Measurements from ENCODE around the gene KRTAP4-12. TPM values are rescaled to one million over a fixed set of nuclear protein-coding genes. Genes with fewer than 3 reads are reported as not detected.

Gene KRTAP4-12
- total RNA-seq, 1 donor from 2014 or later, result not detected

- H3K36me3 Mint-ChIP-seq, result peaks cover 4% of the 10 kb centered on the region
- H3K9me3 Mint-ChIP-seq, result no peaks in the 10 kb centered on the region
- H3K27ac Mint-ChIP-seq, result no peak overlapping the region
- DNase-seq (ENCODE audit: extremely low spot score, unreplicated experiment), result no peak
- no peaks in the 10 kb centered on the region for H3K4me1 Mint-ChIP-seq (ENCODE audit: unreplicated experiment)
- no peak for TF ChIP-seq CTCF (conservative IDR thresholded peaks at IDR 0.05)
- H3K4me3 Mint-ChIP-seq, result no peak overlapping the region
- H3K27me3 Mint-ChIP-seq, result peaks cover 4% of the 10 kb centered on the region
These were observed 47.2 kb downstream of the KRTAP4-12 start for GRCh38 chr17:41076788-41077187.

- H3K27ac Mint-ChIP-seq, result no peak overlapping the region
- H3K4me3 Mint-ChIP-seq, result no peak overlapping the region
- H3K27me3 Mint-ChIP-seq, result peaks cover 4% of the 10 kb centered on the region
- no peak for TF ChIP-seq CTCF (conservative IDR thresholded peaks at IDR 0.05)
- H3K9me3 Mint-ChIP-seq, result no peaks in the 10 kb centered on the region
- no peaks in the 10 kb centered on the region for H3K4me1 Mint-ChIP-seq (ENCODE audit: unreplicated experiment)
- DNase-seq (ENCODE audit: extremely low spot score, unreplicated experiment), result no peak
- H3K36me3 Mint-ChIP-seq, result no peaks in the 10 kb centered on the region
These were observed 50.3 kb downstream of the KRTAP4-12 start for GRCh38 chr17:41073676-41074075.

Other genes starting within 250 kb of the KRTAP4-12 start
- 13.0 and 41.9 TPM in 2 replicates for gene KRT20, start 238.9 kb downstream of the KRTAP4-12 start, total RNA-seq (ENCODE audit: low replicate concordance)
- gene KRT23, start 186.5 kb downstream of the KRTAP4-12 start, total RNA-seq (ENCODE audit: low replicate concordance), result 49.7 and 464 TPM in 2 replicates
- gene KRT39, start 157.2 kb downstream of the KRTAP4-12 start, total RNA-seq (ENCODE audit: low replicate concordance), result 0.70 and 1.0 TPM in 2 replicates
- gene KRT40, start 139.9 kb downstream of the KRTAP4-12 start, total RNA-seq (ENCODE audit: low replicate concordance), result 2.3 and 5.5 TPM in 2 replicates
- not detected in 2 replicates for gene KRTAP3-3, start 130.0 kb downstream of the KRTAP4-12 start, total RNA-seq (ENCODE audit: low replicate concordance)
- gene KRTAP3-2, start 124.3 kb downstream of the KRTAP4-12 start, total RNA-seq (ENCODE audit: low replicate concordance), result not detected in 2 replicates
- 1.7 TPM in 1 of 2 replicates, not detected in the other for gene KRTAP3-1, start 115.1 kb downstream of the KRTAP4-12 start, total RNA-seq (ENCODE audit: low replicate concordance)
- gene KRTAP1-5, start 97.0 kb downstream of the KRTAP4-12 start, total RNA-seq (ENCODE audit: low replicate concordance), result not detected in 2 replicates
- not detected in 2 replicates for gene KRTAP1-4, start 94.0 kb downstream of the KRTAP4-12 start, total RNA-seq (ENCODE audit: low replicate concordance)
- not detected in 2 replicates for gene KRTAP1-3, start 89.3 kb downstream of the KRTAP4-12 start, total RNA-seq (ENCODE audit: low replicate concordance)
- gene KRTAP1-1, start 82.7 kb downstream of the KRTAP4-12 start, total RNA-seq (ENCODE audit: low replicate concordance), result not detected in 2 replicates
- not detected in 2 replicates for gene KRTAP2-1, start 76.9 kb downstream of the KRTAP4-12 start, total RNA-seq (ENCODE audit: low replicate concordance)
- not detected in 2 replicates for gene KRTAP2-2, start 69.0 kb downstream of the KRTAP4-12 start, total RNA-seq (ENCODE audit: low replicate concordance)
- gene KRTAP2-3, start 64.1 kb downstream of the KRTAP4-12 start, total RNA-seq (ENCODE audit: low replicate concordance), result 0.98 TPM in 1 of 2 replicates, not detected in the other
- gene KRTAP2-4, start 58.3 kb downstream of the KRTAP4-12 start, total RNA-seq (ENCODE audit: low replicate concordance), result not detected in 2 replicates
- gene KRTAP4-7, start 40.0 kb downstream of the KRTAP4-12 start, total RNA-seq (ENCODE audit: low replicate concordance), result not detected in 2 replicates
- gene KRTAP4-8, start 26.0 kb downstream of the KRTAP4-12 start, total RNA-seq (ENCODE audit: low replicate concordance), result not detected in 2 replicates
- not detected in 2 replicates for gene KRTAP4-16, start 22.0 kb downstream of the KRTAP4-12 start, total RNA-seq (ENCODE audit: low replicate concordance)
- gene KRTAP4-9, start 18.8 kb downstream of the KRTAP4-12 start, total RNA-seq (ENCODE audit: low replicate concordance), result not detected in 2 replicates
- not detected in 2 replicates for gene KRTAP4-11, start 5.8 kb downstream of the KRTAP4-12 start, total RNA-seq (ENCODE audit: low replicate concordance)
- gene KRTAP4-6, start 16.4 kb upstream of the KRTAP4-12 start, total RNA-seq (ENCODE audit: low replicate concordance), result not detected in 2 replicates
- gene KRTAP4-5, start 25.6 kb upstream of the KRTAP4-12 start, total RNA-seq (ENCODE audit: low replicate concordance), result not detected in 2 replicates
- gene KRTAP4-4, start 36.6 kb upstream of the KRTAP4-12 start, total RNA-seq (ENCODE audit: low replicate concordance), result not detected in 2 replicates
- not detected in 2 replicates for gene KRTAP4-3, start 44.0 kb upstream of the KRTAP4-12 start, total RNA-seq (ENCODE audit: low replicate concordance)
- gene KRTAP4-2, start 54.0 kb upstream of the KRTAP4-12 start, total RNA-seq (ENCODE audit: low replicate concordance), result not detected in 2 replicates
- gene KRTAP4-1, start 60.7 kb upstream of the KRTAP4-12 start, total RNA-seq (ENCODE audit: low replicate concordance), result not detected in 2 replicates
- gene KRTAP9-1, start 65.7 kb upstream of the KRTAP4-12 start, total RNA-seq (ENCODE audit: low replicate concordance), result not detected in 2 replicates
- gene KRTAP9-2, start 102.5 kb upstream of the KRTAP4-12 start, total RNA-seq (ENCODE audit: low replicate concordance), result not detected in 2 replicates
- gene KRTAP9-3, start 108.3 kb upstream of the KRTAP4-12 start, total RNA-seq (ENCODE audit: low replicate concordance), result not detected in 2 replicates
- gene KRTAP9-8, start 113.8 kb upstream of the KRTAP4-12 start, total RNA-seq (ENCODE audit: low replicate concordance), result not detected in 2 replicates
- not detected in 2 replicates for gene KRTAP9-4, start 125.5 kb upstream of the KRTAP4-12 start, total RNA-seq (ENCODE audit: low replicate concordance)
- gene KRTAP9-9, start 131.2 kb upstream of the KRTAP4-12 start, total RNA-seq (ENCODE audit: low replicate concordance), result not detected in 2 replicates
- not detected in 2 replicates for gene KRTAP9-6, start 141.2 kb upstream of the KRTAP4-12 start, total RNA-seq (ENCODE audit: low replicate concordance)
- gene KRTAP9-7, start 151.5 kb upstream of the KRTAP4-12 start, total RNA-seq (ENCODE audit: low replicate concordance), result not detected in 2 replicates
- not detected in 2 replicates for gene KRTAP29-1, start 178.7 kb upstream of the KRTAP4-12 start, total RNA-seq (ENCODE audit: low replicate concordance)
- not detected in 2 replicates for gene KRTAP16-1, start 185.1 kb upstream of the KRTAP4-12 start, total RNA-seq (ENCODE audit: low replicate concordance)
- not detected in 2 replicates for gene KRTAP17-1, start 191.5 kb upstream of the KRTAP4-12 start, total RNA-seq (ENCODE audit: low replicate concordance)
- 0.24 and 1.9 TPM in 2 replicates for gene KRT33A, start 226.6 kb upstream of the KRTAP4-12 start, total RNA-seq (ENCODE audit: low replicate concordance)
- gene KRT33B, start 245.6 kb upstream of the KRTAP4-12 start, total RNA-seq (ENCODE audit: low replicate concordance), result not detected in 2 replicates